ENCODE data around the gene MEN1. TPM values are rescaled to one million over a fixed set of nuclear protein-coding genes. Genes with fewer than 3 reads are reported as not detected.

Gene MEN1
- total and polyA plus RNA-seq, 9 of the 15 experiments (the other 6 are each of a cell fraction or from before 2014, with no cell fraction given), result 3.4 to 57.2 (median 19.3) TPM

- ATAC-seq (peak; percentile 3), FAIRE-seq (no peak), DNase-seq (ENCODE audit: extremely low read depth in 1 of 4, low spot score in 3 of 4) (peak in 2 of 4 experiments; percentile 48 to 84)
- H4K20me1 ChIP-seq (replicated peaks; ENCODE audit: control insufficient read depth, insufficient read depth, low read length), result peaks cover 29% of the 10 kb centered on the region
- ChIA-PET CTCF (ENCODE audit: low intra/inter-chr PET ratio) (no interaction called here), POLR2A (interaction anchor here (0.7 to 10.8 kb wide), 14 partner anchors 10 to 646 kb away, joined by 3 to 168 read pairs (median 4); partner anchors contain the start of genes ATG2A, MAP4K2, MEN1 and PYGM)
- 0% methylated on average over 10 of the region's 28 CpGs for WGBS (ENCODE audit: insufficient coverage, low coverage, missing lambda C conversion rate)
- H3K9ac ChIP-seq (ENCODE audit: insufficient read depth in 1 of 2, low read depth in 2 of 2, low read length in 2 of 2), result peak overlapping the region; percentile 95; a peak in 3 of 4 replicates
- H2AFZ ChIP-seq (ENCODE audit: low read depth, low read length), result no peak overlapping the region
- peaks cover 49% of the 10 kb centered on the region for H3K79me2 ChIP-seq (ENCODE audit: control insufficient read depth, insufficient read depth, low read length)
- peaks cover 43% of the 10 kb centered on the region for H3K36me3 ChIP-seq (ENCODE audit: control insufficient read depth, insufficient read depth, low read length)
- intact Hi-C loops (cut with micrococcal nuclease) (loop anchor here (1.0 to 5.0 kb wide), 3 partner anchors 25 to 109 kb away; partner anchors contain the start of gene MAP4K2), in situ Hi-C loops (cut with MboI) (no loop called here)
- H3K4me1 ChIP-seq (replicated peaks in 1 of 2; ENCODE audit: control insufficient read depth in 2 of 2, insufficient read depth in 2 of 2, low read length in 2 of 2), result peaks cover 6 to 18% of the 10 kb centered on the region in 2 experiments; a peak in 3 of 5 replicates
- H3K9me3 ChIP-seq (replicated peaks; ENCODE audit: control insufficient read depth, insufficient read depth, low read depth, low read length), result no peaks in the 10 kb centered on the region
- H3K4me2 ChIP-seq (ENCODE audit: insufficient read depth, low read length), result peak overlapping the region; percentile 75; the same call in 1 of the 2 replicates
- BruUV-seq (replicated peaks), result no TSS peak
- H3K27me3 ChIP-seq (ENCODE audit: control insufficient read depth in 2 of 2, insufficient read depth in 2 of 2, low read length in 2 of 2), result no peaks in the 10 kb centered on the region
- peak overlapping the region; percentile 67 for H3K4me3 ChIP-seq
- H3K9me1 ChIP-seq (ENCODE audit: control insufficient read depth, insufficient read depth, low read length), result peaks cover 9% of the 10 kb centered on the region
- H3K27ac ChIP-seq (ENCODE audit: extremely low read depth, low read depth, low read length), result peak overlapping the region; percentile 97
- TF ChIP-seq NKRF (IDR thresholded peaks at IDR 0.05; ENCODE audit: borderline replicate concordance) (0 out of 2 replicates have a peak, but pooled peaks have one; percentile 32), SIN3A (IDR thresholded peaks at IDR 0.05; ENCODE audit: borderline replicate concordance in 2 of 2, control insufficient read depth in 1 of 2, low read depth in 2 of 2, low read length in 2 of 2) (peak in 1 of 2 experiments; percentile 65; a peak in 2 of 4 replicates), RFX1 (IDR thresholded peaks at IDR 0.05) (no peak), ZNF609 (CRISPR knock-in tag; IDR thresholded peaks at IDR 0.05; ENCODE audit: borderline replicate concordance) (no peak), GABPB2 (CRISPR knock-in tag; conservative IDR thresholded peaks at IDR 0.05) (no peak)
Measured at GRCh38 chr11:64778223-64778472, 32.2 kb downstream of the MEN1 start.
